ENCODE results near the gene AGRP.

The AGRP gene

GRCh38 chr16:67445913-67446907 is 37.1 kb downstream of the AGRP start:
- FAIRE-seq (no peak), DNase-seq (ENCODE audit: low spot score) (no peak)

GRCh38 chr16:67445441-67445912 is 37.9 kb downstream of the AGRP start:
- DNase-seq (ENCODE audit: low spot score) (no peak), FAIRE-seq (no peak)

- DNase-seq (ENCODE audit: low spot score) (no peak), FAIRE-seq (no peak)
Observed at GRCh38 chr16:67445126-67445426, 38.3 kb downstream of the AGRP start.

GRCh38 chr16:67444259-67445125 is 38.9 kb downstream of the AGRP start:
- DNase-seq (ENCODE audit: low spot score) (no peak), FAIRE-seq (no peak)

GRCh38 chr16:67443265-67443664 is 40.1 kb downstream of the AGRP start:
- FAIRE-seq, result no peak
- DNase-seq (ENCODE audit: low spot score), result no peak

GRCh38 chr16:67442581-67443255 is 40.6 kb downstream of the AGRP start:
- DNase-seq (ENCODE audit: low spot score), result no peak
- FAIRE-seq, result no peak

GRCh38 chr16:67441907-67442306 is 41.4 kb downstream of the AGRP start:
- DNase-seq (ENCODE audit: low spot score) (no peak), FAIRE-seq (no peak)

- FAIRE-seq, result no peak
Observed at GRCh38 chr16:67441271-67441753, 42.0 kb downstream of the AGRP start.

GRCh38 chr16:67438824-67439393 is 44.4 kb downstream of the AGRP start:
- DNase-seq (ENCODE audit: low spot score) (no peak), FAIRE-seq (no peak)

More at GRCh38 chr16:67441271-67441753, 42.0 kb downstream of the AGRP start:
- DNase-seq (ENCODE audit: low spot score), result no peak

GRCh38 chr16:67438098-67438791 is 45.1 kb downstream of the AGRP start:
- FAIRE-seq (no peak), DNase-seq (ENCODE audit: low spot score) (no peak)

GRCh38 chr16:67437513-67437912 is 45.8 kb downstream of the AGRP start:
- no peak for FAIRE-seq

GRCh38 chr16:67436640-67437193 is 46.6 kb downstream of the AGRP start:
- FAIRE-seq, result no peak
- no peak for DNase-seq (ENCODE audit: low spot score)

More at GRCh38 chr16:67437513-67437912, 45.8 kb downstream of the AGRP start:
- DNase-seq (ENCODE audit: low spot score), result no peak

GRCh38 chr16:67435758-67436164 is 47.6 kb downstream of the AGRP start:
- DNase-seq (ENCODE audit: low spot score) (no peak), FAIRE-seq (no peak)

- DNase-seq (ENCODE audit: low spot score) (no peak), FAIRE-seq (no peak)
Observed at GRCh38 chr16:67433131-67433719, 50.1 kb downstream of the AGRP start.

Data from urothelium cell line (cell line).